Measurements from ENCODE around the gene LTO1. TPM values are rescaled to one million over a fixed set of nuclear protein-coding genes. Genes with fewer than 3 reads are reported as not detected.

The LTO1 gene
- total RNA-seq, 2 donors from 2014 or later: 11.3 to 20.0 TPM

DNA sequence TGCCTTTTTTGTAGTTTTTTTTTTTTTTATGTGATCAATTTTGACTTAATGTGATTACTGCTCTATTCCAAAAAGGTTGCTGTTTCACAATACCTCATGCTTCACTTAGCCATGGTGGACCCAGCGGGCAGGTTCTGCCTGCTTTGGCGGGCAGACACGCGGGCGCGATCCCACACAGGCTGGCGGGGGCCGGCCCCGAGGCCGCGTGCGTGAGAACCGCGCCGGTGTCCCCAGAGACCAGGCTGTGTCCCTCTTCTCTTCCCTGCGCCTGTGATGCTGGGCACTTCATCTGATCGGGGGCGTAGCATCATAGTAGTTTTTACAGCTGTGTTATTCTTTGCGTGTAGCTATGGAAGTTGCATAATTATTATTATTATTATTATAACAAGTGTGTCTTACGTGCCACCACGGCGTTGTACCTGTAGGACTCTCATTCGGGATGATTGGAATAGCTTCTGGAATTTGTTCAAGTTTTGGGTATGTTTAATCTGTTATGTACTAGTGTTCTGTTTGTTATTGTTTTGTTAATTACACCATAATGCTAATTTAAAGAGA lies 21.7 kb downstream of the LTO1 start:
- Histone ChIP-seq H3K27me3 (no peaks in the 10 kb centered on the region), H3K4me3 (no peak overlapping the region), H3K9me3 (no peaks in the 10 kb centered on the region), H3K4me1 (no peaks in the 10 kb centered on the region), H3K36me3 (no peaks in the 10 kb centered on the region), H3K9ac (ENCODE audit: low read depth in 2 of 2, low read length in 2 of 2) (no peak overlapping the region), H3K27ac (no peak overlapping the region)
- no peak for DNase-seq
- intact Hi-C loops (cut with DNase I): no loop called here
- TF ChIP-seq, protein P1, sequence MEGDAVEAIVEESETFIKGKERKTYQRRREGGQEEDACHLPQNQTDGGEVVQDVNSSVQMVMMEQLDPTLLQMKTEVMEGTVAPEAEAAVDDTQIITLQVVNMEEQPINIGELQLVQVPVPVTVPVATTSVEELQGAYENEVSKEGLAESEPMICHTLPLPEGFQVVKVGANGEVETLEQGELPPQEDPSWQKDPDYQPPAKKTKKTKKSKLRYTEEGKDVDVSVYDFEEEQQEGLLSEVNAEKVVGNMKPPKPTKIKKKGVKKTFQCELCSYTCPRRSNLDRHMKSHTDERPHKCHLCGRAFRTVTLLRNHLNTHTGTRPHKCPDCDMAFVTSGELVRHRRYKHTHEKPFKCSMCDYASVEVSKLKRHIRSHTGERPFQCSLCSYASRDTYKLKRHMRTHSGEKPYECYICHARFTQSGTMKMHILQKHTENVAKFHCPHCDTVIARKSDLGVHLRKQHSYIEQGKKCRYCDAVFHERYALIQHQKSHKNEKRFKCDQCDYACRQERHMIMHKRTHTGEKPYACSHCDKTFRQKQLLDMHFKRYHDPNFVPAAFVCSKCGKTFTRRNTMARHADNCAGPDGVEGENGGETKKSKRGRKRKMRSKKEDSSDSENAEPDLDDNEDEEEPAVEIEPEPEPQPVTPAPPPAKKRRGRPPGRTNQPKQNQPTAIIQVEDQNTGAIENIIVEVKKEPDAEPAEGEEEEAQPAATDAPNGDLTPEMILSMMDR (IDR thresholded peaks at IDR 0.05): no peak

GRCh38 chr11:69652999-69653398 lies 22.2 kb downstream of the LTO1 start:
- H3K27me3 ChIP-seq: no peaks in the 10 kb centered on the region
- intact Hi-C loops (cut with DNase I): no loop called here
- TF ChIP-seq, protein P1 (IDR thresholded peaks at IDR 0.05): no peak
- no peak overlapping the region for H3K4me3 ChIP-seq
- H3K9ac ChIP-seq (ENCODE audit: low read depth in 2 of 2, low read length in 2 of 2): no peak overlapping the region
- no peaks in the 10 kb centered on the region for H3K36me3 ChIP-seq
- H3K9me3 ChIP-seq: no peaks in the 10 kb centered on the region
- no peak for DNase-seq
- H3K4me1 ChIP-seq: no peaks in the 10 kb centered on the region
- H3K27ac ChIP-seq: no peak overlapping the region

- no peaks in the 10 kb centered on the region for H3K36me3 ChIP-seq
- no peak overlapping the region for H3K9ac ChIP-seq (ENCODE audit: low read depth in 2 of 2, low read length in 2 of 2)
- no peaks in the 10 kb centered on the region for H3K9me3 ChIP-seq
- H3K4me3 ChIP-seq: no peak overlapping the region
- H3K4me1 ChIP-seq: no peaks in the 10 kb centered on the region
- DNase-seq: no peak
- TF ChIP-seq, protein P1 (IDR thresholded peaks at IDR 0.05): no peak
- intact Hi-C loops (cut with DNase I): no loop called here
- no peak overlapping the region for H3K27ac ChIP-seq
- H3K27me3 ChIP-seq: no peaks in the 10 kb centered on the region
Measured at GRCh38 chr11:69651834-69652620, 23.1 kb downstream of the LTO1 start.

- TF ChIP-seq, protein P1 (IDR thresholded peaks at IDR 0.05): no peak
- H3K4me1 ChIP-seq: no peaks in the 10 kb centered on the region
- H3K27ac ChIP-seq: no peak overlapping the region
- no peaks in the 10 kb centered on the region for H3K9me3 ChIP-seq
- no peak for DNase-seq
- H3K4me3 ChIP-seq: no peak overlapping the region
- no peaks in the 10 kb centered on the region for H3K27me3 ChIP-seq
- intact Hi-C loops (cut with DNase I): no loop called here
- H3K36me3 ChIP-seq: no peaks in the 10 kb centered on the region
- H3K9ac ChIP-seq (ENCODE audit: low read depth in 2 of 2, low read length in 2 of 2): no peak overlapping the region
Measured at GRCh38 chr11:69650832-69651344, 24.3 kb downstream of the LTO1 start.

DNA sequence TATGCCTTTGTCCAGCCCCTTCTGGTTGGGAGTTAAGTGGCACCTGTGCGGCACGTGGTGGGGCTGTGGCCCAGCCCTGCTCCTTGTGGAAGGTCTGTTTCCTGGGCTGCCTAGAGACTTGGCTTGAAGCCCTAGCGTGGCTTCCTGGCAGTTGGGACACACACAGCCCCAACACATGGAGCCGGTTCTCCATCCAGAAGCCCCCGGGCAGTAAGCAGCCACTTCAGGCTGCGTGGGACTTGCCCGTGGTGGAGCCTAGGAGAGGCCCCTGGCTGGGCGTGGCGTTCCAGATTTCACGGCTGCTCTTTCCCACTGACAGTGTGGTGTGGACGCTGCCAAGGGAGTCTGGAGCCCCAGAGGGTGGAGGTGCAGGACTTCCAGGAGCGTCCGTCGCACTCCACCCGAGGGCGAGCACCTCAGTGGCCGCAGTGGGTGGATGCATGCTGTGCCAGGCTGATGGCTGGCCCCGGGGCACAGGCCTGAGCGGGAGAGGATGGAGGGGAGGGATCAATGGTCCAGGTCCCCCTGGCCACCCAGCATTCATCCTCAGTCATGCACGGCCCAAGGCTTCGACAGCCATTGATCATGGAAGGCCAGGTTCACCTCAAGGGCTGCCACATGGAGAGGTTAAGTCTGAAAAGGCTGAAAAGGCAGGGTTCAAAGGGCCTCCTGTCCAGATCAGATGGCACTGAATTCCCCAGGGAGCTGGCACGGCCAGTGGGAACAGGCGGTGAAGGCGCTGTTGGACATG lies 24.9 kb downstream of the LTO1 start:
- Histone ChIP-seq H3K9ac (ENCODE audit: low read depth in 2 of 2, low read length in 2 of 2) (no peak overlapping the region), H3K9me3 (no peaks in the 10 kb centered on the region), H3K27me3 (no peaks in the 10 kb centered on the region), H3K36me3 (no peaks in the 10 kb centered on the region), H3K4me3 (no peak overlapping the region), H3K27ac (no peak overlapping the region), H3K4me1 (no peaks in the 10 kb centered on the region)
- no peak for DNase-seq
- intact Hi-C loops (cut with DNase I): no loop called here
- TF ChIP-seq, protein P1 (IDR thresholded peaks at IDR 0.05): no peak
